ENCODE results near the gene PTPN3. TPM values are rescaled to one million over a fixed set of nuclear protein-coding genes. Genes with fewer than 3 reads are reported as not detected.

Gene PTPN3
- total RNA-seq, 2 donors from 2014 or later, result 1.7 to 2.1 TPM

- DNase-seq (ENCODE audit: low spot score), result no peak
- intact Hi-C loops (cut with DNase I), result loop anchor here in 1 of 2 donors (10.0 kb wide), 1 partner anchor 489 kb away; no protein-coding TSS in a partner anchor
Measured at GRCh38 chr9:109414125-109414785, 83.9 kb downstream of the PTPN3 start.

- DNase-seq (ENCODE audit: low spot score), result no peak
- intact Hi-C loops (cut with DNase I), result loop anchor here in 1 of 2 donors (10.0 kb wide), 1 partner anchor 487 kb away; no protein-coding TSS in a partner anchor
Measured at GRCh38 chr9:109411798-109412352, 86.2 kb downstream of the PTPN3 start.

- intact Hi-C loops (cut with DNase I), result loop anchor here in 1 of 2 donors (10.0 kb wide), 1 partner anchor 486 kb away; no protein-coding TSS in a partner anchor
- no peak for DNase-seq (ENCODE audit: low spot score)
Measured at GRCh38 chr9:109411069-109411761, 86.9 kb downstream of the PTPN3 start.

- intact Hi-C loops (cut with DNase I), result loop anchor here in 1 of 2 donors (10.0 kb wide), 1 partner anchor 485 kb away; no protein-coding TSS in a partner anchor
- DNase-seq (ENCODE audit: low spot score), result no peak
Measured at GRCh38 chr9:109409773-109410397, 88.2 kb downstream of the PTPN3 start.

- DNase-seq (ENCODE audit: low spot score), result no peak
- intact Hi-C loops (cut with DNase I), result no loop called here
Measured at GRCh38 chr9:109408759-109409462, 89.2 kb downstream of the PTPN3 start.

GRCh38 chr9:109403766-109404320 lies 94.3 kb downstream of the PTPN3 start:
- intact Hi-C loops (cut with DNase I), result no loop called here
- DNase-seq (ENCODE audit: low spot score), result no peak

GRCh38 chr9:109403116-109403515 lies 95.0 kb downstream of the PTPN3 start:
- intact Hi-C loops (cut with DNase I), result no loop called here
- no peak for DNase-seq (ENCODE audit: low spot score)

- intact Hi-C loops (cut with DNase I), result no loop called here
- no peak for DNase-seq (ENCODE audit: low spot score)
Measured at GRCh38 chr9:109401990-109402318, 96.2 kb downstream of the PTPN3 start.

GRCh38 chr9:109401169-109401989 lies 96.7 kb downstream of the PTPN3 start:
- no peak for DNase-seq (ENCODE audit: low spot score)
- intact Hi-C loops (cut with DNase I), result no loop called here

GRCh38 chr9:109399258-109399767 lies 98.8 kb downstream of the PTPN3 start:
- no peak for DNase-seq (ENCODE audit: low spot score)
- intact Hi-C loops (cut with DNase I), result no loop called here

- DNase-seq (ENCODE audit: low spot score), result no peak
- intact Hi-C loops (cut with DNase I), result no loop called here
Measured at GRCh38 chr9:109391176-109391575, 106.9 kb downstream of the PTPN3 start.

- DNase-seq (ENCODE audit: low spot score), result no peak
- intact Hi-C loops (cut with DNase I), result no loop called here
Measured at GRCh38 chr9:109387856-109388255, 110.3 kb downstream of the PTPN3 start.

GRCh38 chr9:109387206-109387605 lies 110.9 kb downstream of the PTPN3 start:
- no peak for DNase-seq (ENCODE audit: low spot score)
- intact Hi-C loops (cut with DNase I), result no loop called here

GRCh38 chr9:109385499-109385898 lies 112.6 kb downstream of the PTPN3 start:
- intact Hi-C loops (cut with DNase I), result no loop called here
- no peak for DNase-seq (ENCODE audit: low spot score)

GRCh38 chr9:109383947-109384346 lies 114.2 kb downstream of the PTPN3 start:
- intact Hi-C loops (cut with DNase I), result no loop called here

GRCh38 chr9:109383356-109383755 lies 114.8 kb downstream of the PTPN3 start:
- no peak for DNase-seq (ENCODE audit: low spot score)
- intact Hi-C loops (cut with DNase I), result no loop called here

More at GRCh38 chr9:109383947-109384346, 114.2 kb downstream of the PTPN3 start:
- no peak for DNase-seq (ENCODE audit: low spot score)

GRCh38 chr9:109382585-109382984 lies 115.5 kb downstream of the PTPN3 start:
- DNase-seq (ENCODE audit: low spot score), result no peak
- intact Hi-C loops (cut with DNase I), result no loop called here

GRCh38 chr9:109382182-109382581 lies 115.9 kb downstream of the PTPN3 start:
- intact Hi-C loops (cut with DNase I), result no loop called here
- DNase-seq (ENCODE audit: low spot score), result no peak
